ENCODE results near the gene FAM229A.

GRCh38 chr1:32350785-32351398 lies 11.4 kb downstream of the FAM229A start:
- TF ChIP-seq MEF2A (IDR thresholded peaks at IDR 0.05; ENCODE audit: control insufficient read depth, low read depth, low read length) (no peak), CBX2 (IDR thresholded peaks at IDR 0.05; ENCODE audit: insufficient read depth, low read length, poor library complexity, severe bottlenecking) (no peak)

Measured in K562 (cell line).